AG04449 (cell line): Measurements from ENCODE around the gene RAD18.

ENCODE experiments used
- CTCF ChIA-PET: fragments of 350-600 bp; formaldehyde crosslinking; extraction: SDS; loops from one replicate; lab custom pipeline; 2021; ENCODE audit warnings: antibody characterized with exemption; lab: Yijun Ruan, JAX
- POLR2A ChIA-PET: fragments of 400-600, 350-600 bp; formaldehyde crosslinking; extraction: SDS; loops from one replicate; lab custom pipeline; 2020; ENCODE audit warnings: antibody characterized with exemption, inconsistent platforms; lab: Yijun Ruan, JAX
- DNase-seq: peaks from one replicate; pipeline ENCODE4 v3.0.0-alpha.2; 2010; ENCODE audit warnings: low read depth, low spot score
- H3K4me3 ChIP-seq: 2 replicates; pipeline ENCODE4 v1.5.1; 2011; ENCODE audit warnings: low read depth, mild to moderate bottlenecking, control low read depth, low read length
- CTCF ChIP-seq: IDR thresholded peaks from one replicate; pipeline ENCODE4 v1.5.1; 2011; ENCODE audit warnings: mild to moderate bottlenecking, moderate library complexity, low read length, control low read depth, inconsistent platforms; ENCODE audit not compliant: insufficient read depth; ENCODE audit errors: missing control alignments

The RAD18 gene

GRCh38 chr3:8867646-8868045 lies 95.6 kb downstream of the RAD18 start:
- no peak for TF ChIP-seq CTCF
- no peak overlapping the region for H3K4me3 ChIP-seq
- CTCF ChIA-PET = interaction anchor here (0.9 to 1.8 kb wide), 4 partner anchors 14 to 434 kb away, joined by 3 to 5 read pairs (median 4); partner anchors contain the start of gene OXTR
- POLR2A ChIA-PET = no interaction called here
- no peak for DNase-seq

GRCh38 chr3:8865697-8866096 lies 97.6 kb downstream of the RAD18 start:
- no peak overlapping the region for H3K4me3 ChIP-seq
- no peak for TF ChIP-seq CTCF
- no peak for DNase-seq
- ChIA-PET CTCF (interaction anchor here (1.6 kb wide), 1 partner anchor 96 kb away, joined by 4 read pairs; the partner anchor contains the start of gene OXTR), POLR2A (no interaction called here)

- ChIA-PET CTCF (interaction anchor here (1.6 kb wide), 1 partner anchor 95 kb away, joined by 4 read pairs; the partner anchor contains the start of gene OXTR), POLR2A (no interaction called here)
These were observed 98.6 kb downstream of the RAD18 start for GRCh38 chr3:8864402-8865350.

GRCh38 chr3:8863891-8864290 lies 99.4 kb downstream of the RAD18 start:
- CTCF ChIA-PET = no interaction called here
- POLR2A ChIA-PET = no interaction called here
- H3K4me3 ChIP-seq = no peak overlapping the region
- TF ChIP-seq CTCF = no peak
- DNase-seq = no peak

More at GRCh38 chr3:8864402-8865350, 98.6 kb downstream of the RAD18 start:
- H3K4me3 ChIP-seq = no peak overlapping the region
- TF ChIP-seq CTCF = no peak
- no peak for DNase-seq

- no peak for DNase-seq
- CTCF ChIA-PET = interaction anchor here (0.7 to 4.1 kb wide), 3 partner anchors 14 to 89 kb away, joined by 3 to 19 read pairs (median 6); partner anchors contain the start of gene OXTR
- POLR2A ChIA-PET = interaction anchor here (1.3 kb wide), 1 partner anchor 33 kb away, joined by 3 read pairs; no protein-coding TSS in a partner anchor
- H3K4me3 ChIP-seq = no peak overlapping the region
- no peak for TF ChIP-seq CTCF
These were observed 105.4 kb downstream of the RAD18 start for GRCh38 chr3:8857720-8858367.

- DNase-seq = no peak
- no peak overlapping the region for H3K4me3 ChIP-seq
- TF ChIP-seq CTCF = no peak
- CTCF ChIA-PET = interaction anchor here (0.7 to 4.1 kb wide), 4 partner anchors 16 to 88 kb away, joined by 3 to 19 read pairs (median 3); partner anchors contain the start of gene OXTR
- POLR2A ChIA-PET = interaction anchor here (0.6 to 1.3 kb wide), 2 partner anchors 34 to 87 kb away, joined by 3 read pairs; partner anchors contain the start of gene OXTR
These were observed 106.6 kb downstream of the RAD18 start for GRCh38 chr3:8856721-8857120.
